Measurements from ENCODE around the gene WDR17. TPM values are rescaled to one million over a fixed set of nuclear protein-coding genes. Genes with fewer than 3 reads are reported as not detected.

The WDR17 gene
- total RNA-seq, 1 experiment from 2014 or later, result 4.4 TPM

GRCh38 chr4:176042195-176042594 lies 23.4 kb upstream of the WDR17 start:
- ChIA-PET CTCF (no interaction called here), POLR2A (no interaction called here)
- TF ChIP-seq SMAD4 (CRISPR knock-in tag; IDR thresholded peaks at IDR 0.05), result no peak
- TF ChIP-seq ZNF532 (CRISPR knock-in tag; IDR thresholded peaks at IDR 0.05; ENCODE audit: borderline replicate concordance), result no peak
- no peak for TF ChIP-seq TEAD1 (CRISPR knock-in tag; IDR thresholded peaks at IDR 0.05)
- TF ChIP-seq IRF2 (CRISPR knock-in tag; IDR thresholded peaks at IDR 0.05; ENCODE audit: borderline replicate concordance, low read depth), result no peak
- no peak for TF ChIP-seq AFF4 (CRISPR knock-in tag; IDR thresholded peaks at IDR 0.05; ENCODE audit: borderline replicate concordance)
- no peak for TF ChIP-seq ZNF281 (CRISPR knock-in tag; IDR thresholded peaks at IDR 0.05)
- no peak for TF ChIP-seq ATF2 (CRISPR knock-in tag; IDR thresholded peaks at IDR 0.05; ENCODE audit: borderline replicate concordance, low read depth)
- TF ChIP-seq IRF1 (CRISPR knock-in tag; IDR thresholded peaks at IDR 0.05), result no peak
- no peak for TF ChIP-seq CTCF (IDR thresholded peaks at IDR 0.05)
- no peak for TF ChIP-seq USF1 (CRISPR knock-in tag; IDR thresholded peaks at IDR 0.05)
- no peak for TF ChIP-seq FOXK1 (CRISPR knock-in tag; IDR thresholded peaks at IDR 0.05)
- no peak for TF ChIP-seq MLX (CRISPR knock-in tag; IDR thresholded peaks at IDR 0.05)
- no peak for TF ChIP-seq ATF6 (CRISPR knock-in tag; IDR thresholded peaks at IDR 0.05)
- no peak for TF ChIP-seq ZNF423 (CRISPR knock-in tag; IDR thresholded peaks at IDR 0.05)
- no peak for TF ChIP-seq KAT7 (CRISPR knock-in tag; IDR thresholded peaks at IDR 0.05; ENCODE audit: borderline replicate concordance)
- no peak for TF ChIP-seq JAZF1 (CRISPR knock-in tag; IDR thresholded peaks at IDR 0.05)
- no peak for TF ChIP-seq HMGA2 (CRISPR knock-in tag; IDR thresholded peaks at IDR 0.05)
- no peak for TF ChIP-seq ZNF317 (CRISPR knock-in tag; IDR thresholded peaks at IDR 0.05; ENCODE audit: borderline replicate concordance, low read depth)

More at GRCh38 chr4:176042195-176042594, 23.4 kb upstream of the WDR17 start:
- Mint-ChIP-seq H3K9me3 (peaks cover 18% of the 10 kb centered on the region), H3K4me1 (no peaks in the 10 kb centered on the region), H3K4me3 (no peak overlapping the region), H3K27ac (no peak overlapping the region), H3K27me3 (ENCODE audit: low read depth) (no peaks in the 10 kb centered on the region), H3K36me3 (no peaks in the 10 kb centered on the region)
- ATAC-seq (no peak), DNase-seq (ENCODE audit: low spot score) (no peak)
